Progenitor cell of endocrine pancreas (in vitro differentiated cells): ENCODE measurements around the gene PLPP2. TPM values are rescaled to one million over a fixed set of nuclear protein-coding genes. Genes with fewer than 3 reads are reported as not detected.

ENCODE experiments used
- DNase-seq: peaks from one replicate; pipeline ENCODE4 v3.0.0; 2021; ENCODE audit warnings: low spot score; ENCODE audit not compliant: unreplicated experiment
- H3K27ac Mint-ChIP-seq: 2 replicates; pipeline ENCODE4 v1.8.0; 2021; ENCODE audit warnings: mild to moderate bottlenecking, moderate library complexity, mixed read lengths
- H3K27me3 Mint-ChIP-seq: 2 replicates; pipeline ENCODE4 v1.8.0; 2021; ENCODE audit warnings: mixed read lengths
- H3K36me3 Mint-ChIP-seq: 2 replicates; pipeline ENCODE4 v1.8.0; 2022; ENCODE audit warnings: mixed read lengths; ENCODE audit not compliant: insufficient read depth
- H3K4me1 Mint-ChIP-seq: 2 replicates; pipeline ENCODE4 v1.8.0; 2021; ENCODE audit warnings: low read depth, mixed read lengths
- H3K4me3 Mint-ChIP-seq: 2 replicates; pipeline ENCODE4 v1.8.0; 2021; ENCODE audit warnings: low read depth, mild to moderate bottlenecking, moderate library complexity, mixed read lengths
- H3K9me3 Mint-ChIP-seq: 2 replicates; pipeline ENCODE4 v1.8.0; 2021; ENCODE audit warnings: low read depth, mixed read lengths
- CTCF ChIP-seq: fragments of 200-600 bp; sonication (generic); IDR thresholded peaks from one replicate; pipeline ENCODE4 v1.5.0; 2021; ENCODE audit warnings: antibody characterized with exemption, mild to moderate bottlenecking; ENCODE audit not compliant: unreplicated experiment
- total RNA-seq: library from RNA; stranded (reverse); gene quantifications from 2 replicates; pipeline ENCODE4 v1.2.1, GENCODE V29; 2021

Gene PLPP2
- total RNA-seq, 1 donor from 2014 or later, result 46.3 TPM

GRCh38 chr19:324716-325115 is 33.5 kb upstream of the PLPP2 start:
- H3K4me3 Mint-ChIP-seq, result no peak overlapping the region
- no peaks in the 10 kb centered on the region for H3K4me1 Mint-ChIP-seq
- no peaks in the 10 kb centered on the region for H3K27me3 Mint-ChIP-seq
- TF ChIP-seq CTCF, result no peak
- H3K36me3 Mint-ChIP-seq, result peaks cover 45% of the 10 kb centered on the region
- H3K27ac Mint-ChIP-seq, result no peak overlapping the region
- no peak for DNase-seq
- H3K9me3 Mint-ChIP-seq, result peaks cover 9% of the 10 kb centered on the region

GRCh38 chr19:322616-323015 is 31.4 kb upstream of the PLPP2 start:
- Mint-ChIP-seq H3K27ac (no peak overlapping the region), H3K4me3 (no peak overlapping the region), H3K27me3 (no peaks in the 10 kb centered on the region), H3K9me3 (peaks cover 11% of the 10 kb centered on the region), H3K36me3 (peaks cover 38% of the 10 kb centered on the region), H3K4me1 (no peaks in the 10 kb centered on the region)
- DNase-seq, result no peak
- TF ChIP-seq CTCF, result no peak

- H3K9me3 Mint-ChIP-seq, result peaks cover 11% of the 10 kb centered on the region
- peaks cover 52% of the 10 kb centered on the region for H3K36me3 Mint-ChIP-seq
- DNase-seq, result no peak
- no peaks in the 10 kb centered on the region for H3K27me3 Mint-ChIP-seq
- H3K4me3 Mint-ChIP-seq, result no peak overlapping the region
- H3K27ac Mint-ChIP-seq, result no peak overlapping the region
- TF ChIP-seq CTCF, result no peak
- H3K4me1 Mint-ChIP-seq, result no peaks in the 10 kb centered on the region
Measured at GRCh38 chr19:318509-318774, 27.2 kb upstream of the PLPP2 start.

- peaks cover 11% of the 10 kb centered on the region for H3K9me3 Mint-ChIP-seq
- no peak overlapping the region for H3K27ac Mint-ChIP-seq
- no peaks in the 10 kb centered on the region for H3K4me1 Mint-ChIP-seq
- H3K36me3 Mint-ChIP-seq, result peaks cover 52% of the 10 kb centered on the region
- H3K27me3 Mint-ChIP-seq, result no peaks in the 10 kb centered on the region
- no peak for DNase-seq
- H3K4me3 Mint-ChIP-seq, result no peak overlapping the region
- TF ChIP-seq CTCF, result no peak
Measured at GRCh38 chr19:317710-318508, 26.7 kb upstream of the PLPP2 start.

- Mint-ChIP-seq H3K27ac (peak overlapping the region; percentile 51), H3K4me3 (no peak overlapping the region), H3K9me3 (peaks cover 7% of the 10 kb centered on the region), H3K27me3 (no peaks in the 10 kb centered on the region), H3K4me1 (no peaks in the 10 kb centered on the region), H3K36me3 (peaks cover 44% of the 10 kb centered on the region)
- TF ChIP-seq CTCF, result no peak
- no peak for DNase-seq
Measured at GRCh38 chr19:315811-316210, 24.6 kb upstream of the PLPP2 start.
